Aorta (tissue), 5 donors: ENCODE data around the gene NELFCD. TPM values are rescaled to one million over a fixed set of nuclear protein-coding genes. Genes with fewer than 3 reads are reported as not detected.

Experiments
- ATAC-seq: fragments of 200-7000 bp; cut with Tn5 transposase; one replicate; pipeline ENCODE4 v1.9.1; 2022; ENCODE audit warnings: moderate library complexity; ENCODE audit not compliant: low FRiP score
- DNase-seq, 2 donors: peaks; one replicate each; pipeline ENCODE4 v3.0.0-alpha.2; 2020
- H3K27ac ChIP-seq, 2 donors: one replicate each; pipeline ENCODE4 v1.5.1; 2013; ENCODE audit warnings: low read length in 2 of 2, mild to moderate bottlenecking in 2 of 2, moderate library complexity in 2 of 2, control low read depth in 1 of 2, inconsistent platforms in 1 of 2, low read depth in 1 of 2
- H3K27me3 ChIP-seq, 2 donors: one replicate each; pipeline ENCODE4 v1.6.1; 2013; ENCODE audit warnings: control low read depth in 1 of 2, low read length in 1 of 2, mild to moderate bottlenecking in 1 of 2, moderate library complexity in 1 of 2; ENCODE audit not compliant: insufficient read depth in 2 of 2, control insufficient read depth in 1 of 2
- H3K36me3 ChIP-seq, 2 donors: one replicate each; pipeline ENCODE4 v1.6.1; 2013; ENCODE audit warnings: control low read depth in 1 of 2, low read length in 1 of 2, mild to moderate bottlenecking in 1 of 2; ENCODE audit not compliant: insufficient read depth in 2 of 2, control insufficient read depth in 1 of 2
- H3K4me1 ChIP-seq, 2 donors: one replicate each; pipeline ENCODE4 v1.6.1; 2013; ENCODE audit warnings: low read length in 2 of 2, control low read depth in 1 of 2, mild to moderate bottlenecking in 1 of 2, moderate library complexity in 1 of 2; ENCODE audit not compliant: insufficient read depth in 2 of 2, control insufficient read depth in 1 of 2
- H3K4me3 ChIP-seq, 2 donors: one replicate each; pipeline ENCODE4 v1.5.1; 2013; ENCODE audit warnings: low read length in 2 of 2, control low read depth in 1 of 2, mild to moderate bottlenecking in 1 of 2
- H3K9me3 ChIP-seq: one replicate; pipeline ENCODE4 v1.6.1; 2013; ENCODE audit warnings: mild to moderate bottlenecking, low read length; ENCODE audit not compliant: control insufficient read depth
- WGBS, 2 donors: extraction: QIAGEN DNeasy Blood & Tissue Kit; methylation state at CpG; one replicate each; pipeline ENCODE4 v1.1.7; 2013; 5-methylcytosine and 5-hydroxymethylcytosine counted together
- intact Hi-C, 2 donors: fragments of 100-400 bp; cut with DNase I; formaldehyde crosslinking; loops; one replicate each; pipeline versions ENCODE4 v1.14.2 to v1.15.0; 2022
- polyA plus RNA-seq, 2 donors: library from polyadenylated mRNA; stranded (reverse); fragments of 200-250 nt; gene quantifications; one replicate each; pipeline ENCODE4 v1.2.3, GENCODE V29; 2013
- total RNA-seq, 2 donors: library from RNA; stranded (reverse); fragmentation: NEBNext Ultra II Directional; extraction: Animal tissue kit (Norgen Biotek cat#: 25700); gene quantifications; one replicate each; pipeline ENCODE4 v1.2.1, GENCODE V29; 2021
- donor health status: healthy with polysubstance abuse.
- donor health status: Bipolar disorder and iron deficiency.
- donor health status: DM: no; HTN: no; CAD: no.
- donor health status: DM: no; HTN: no; CAD: no.
- donor health status: DM: yes; HTN: yes; CAD: no.

The NELFCD gene
- total and polyA plus RNA-seq, 4 donors: 22.7 to 53.9 (median 45.3) TPM

DNA sequence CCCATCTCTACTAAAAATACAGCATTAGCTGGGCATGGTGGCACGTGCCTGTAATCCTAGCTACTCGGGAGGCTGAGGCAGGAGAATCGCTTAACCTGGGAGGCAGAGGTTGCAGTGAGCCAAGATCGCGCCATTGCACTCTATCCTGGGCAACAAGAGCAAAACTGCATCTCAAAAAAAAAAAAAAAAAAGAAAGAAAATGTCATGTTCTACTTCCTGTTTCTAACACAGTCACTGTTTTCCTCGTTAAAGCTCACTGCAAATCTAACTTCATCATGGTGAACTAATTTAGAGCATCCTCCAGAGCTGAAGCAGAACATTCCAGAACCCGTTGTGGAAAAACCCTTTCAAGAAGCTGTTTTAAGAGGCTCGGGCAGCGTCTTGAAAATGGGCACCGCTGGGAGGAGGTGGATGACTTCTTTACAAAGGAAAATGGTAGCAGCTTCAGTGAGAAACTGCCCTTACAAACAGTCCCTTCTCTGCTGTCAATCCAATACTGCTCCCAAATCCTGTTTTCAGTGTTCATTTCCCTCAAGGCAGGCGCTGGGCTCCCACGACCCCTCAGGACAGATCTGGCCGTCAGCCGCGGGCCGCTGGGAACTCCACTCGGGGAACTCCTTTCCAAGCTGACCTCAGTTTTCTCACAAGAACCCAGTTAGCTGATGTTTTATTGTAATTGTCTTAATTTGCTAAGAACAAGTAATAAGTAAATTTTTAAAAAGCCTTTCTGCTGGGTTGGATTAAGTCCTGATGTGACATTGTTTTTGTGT is 13.5 kb downstream of the NELFCD start:
- intact Hi-C loops: loop anchor here in 1 of 2 donors (5.0 kb wide), 1 partner anchor 38 kb away; the partner anchor contains the start of gene ATP5F1E
- H3K27ac ChIP-seq: no peak overlapping the region
- H3K4me3 ChIP-seq: no peak overlapping the region
- H3K4me1 ChIP-seq: no peaks in the 10 kb centered on the region
- DNase-seq: peak in 1 of 2 donors; percentile 71
- H3K27me3 ChIP-seq: no peaks in the 10 kb centered on the region
- H3K9me3 ChIP-seq: no peaks in the 10 kb centered on the region
- no peak for ATAC-seq
- WGBS, 2 donors: 77 to 81% methylated on average over 17 of the region's 17 CpGs
- peaks cover 5 to 20% of the 10 kb centered on the region in 2 donors for H3K36me3 ChIP-seq

DNA sequence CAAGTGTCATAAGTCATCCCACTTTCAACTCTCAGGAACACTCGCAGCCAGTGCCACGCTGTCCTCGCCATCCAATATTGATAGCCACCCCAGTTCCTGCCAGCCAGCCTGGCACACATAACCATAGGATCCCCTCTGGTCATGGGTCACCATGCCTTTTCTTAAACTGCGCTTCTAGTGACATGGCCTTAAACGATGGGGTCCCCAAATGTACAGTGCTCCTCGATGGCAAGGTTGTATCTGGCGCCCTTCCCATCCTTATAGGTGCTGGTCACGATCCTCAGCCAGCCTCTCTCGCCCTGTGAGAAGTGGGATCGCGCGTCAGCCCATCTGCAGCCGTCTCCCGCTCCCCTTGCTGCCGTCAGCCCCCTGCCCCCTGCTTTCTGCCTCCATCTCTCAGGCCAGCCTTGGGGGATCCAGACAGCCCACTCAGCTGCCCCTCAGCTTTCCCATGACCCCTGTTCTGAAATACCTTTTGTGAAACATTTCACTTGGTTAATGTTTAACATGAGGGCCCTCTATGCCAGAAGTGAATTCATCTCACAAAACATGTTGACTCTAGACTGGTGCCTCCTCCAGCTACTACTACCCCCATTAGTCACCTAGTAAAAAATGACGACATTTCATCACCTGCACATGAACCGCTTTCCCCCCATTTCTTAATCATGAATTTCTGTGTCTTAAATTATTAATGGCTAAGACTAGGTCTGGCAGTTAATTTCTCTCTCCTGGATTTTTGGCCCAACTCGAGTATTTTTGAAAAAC is 14.6 kb downstream of the NELFCD start:
- H3K4me3 ChIP-seq: no peak overlapping the region
- no peaks in the 10 kb centered on the region for H3K27me3 ChIP-seq
- H3K36me3 ChIP-seq: peaks cover 5 to 20% of the 10 kb centered on the region in 2 donors
- no peaks in the 10 kb centered on the region for H3K9me3 ChIP-seq
- no peaks in the 10 kb centered on the region for H3K4me1 ChIP-seq
- peak in 1 of 2 donors; percentile 61 for DNase-seq
- H3K27ac ChIP-seq: no peak overlapping the region
- ATAC-seq: no peak
- intact Hi-C loops: loop anchor here in 1 of 2 donors (5.0 kb wide), 1 partner anchor 37 kb away; the partner anchor contains the start of gene ATP5F1E
- 79 to 83% methylated on average over 18 of the region's 18 CpGs for WGBS, 2 donors

DNA sequence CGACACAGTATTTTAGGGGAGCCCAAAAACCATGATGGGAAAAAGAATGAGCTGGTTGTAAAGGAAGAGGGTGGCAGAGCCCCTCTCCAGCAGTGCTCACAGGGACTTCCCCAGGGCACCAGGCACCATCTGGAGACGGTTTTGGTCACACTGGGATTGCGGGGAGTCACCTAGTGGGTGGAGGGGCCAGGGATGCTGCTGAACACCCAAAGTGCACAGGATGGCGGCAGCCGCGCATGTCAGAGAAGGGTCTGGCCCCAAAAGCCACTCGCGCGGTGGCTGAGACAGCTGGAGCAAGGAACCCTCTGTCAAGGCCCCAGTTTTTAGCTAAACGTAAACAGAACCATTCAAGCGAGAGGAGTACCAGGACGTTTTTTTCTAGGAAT is 15.2 kb downstream of the NELFCD start:
- no peak overlapping the region for H3K27ac ChIP-seq
- intact Hi-C loops: loop anchor here in 1 of 2 donors (5.0 kb wide), 1 partner anchor 36 kb away; the partner anchor contains the start of gene ATP5F1E
- 87 to 88% methylated on average over 12 of the region's 12 CpGs for WGBS, 2 donors

DNA sequence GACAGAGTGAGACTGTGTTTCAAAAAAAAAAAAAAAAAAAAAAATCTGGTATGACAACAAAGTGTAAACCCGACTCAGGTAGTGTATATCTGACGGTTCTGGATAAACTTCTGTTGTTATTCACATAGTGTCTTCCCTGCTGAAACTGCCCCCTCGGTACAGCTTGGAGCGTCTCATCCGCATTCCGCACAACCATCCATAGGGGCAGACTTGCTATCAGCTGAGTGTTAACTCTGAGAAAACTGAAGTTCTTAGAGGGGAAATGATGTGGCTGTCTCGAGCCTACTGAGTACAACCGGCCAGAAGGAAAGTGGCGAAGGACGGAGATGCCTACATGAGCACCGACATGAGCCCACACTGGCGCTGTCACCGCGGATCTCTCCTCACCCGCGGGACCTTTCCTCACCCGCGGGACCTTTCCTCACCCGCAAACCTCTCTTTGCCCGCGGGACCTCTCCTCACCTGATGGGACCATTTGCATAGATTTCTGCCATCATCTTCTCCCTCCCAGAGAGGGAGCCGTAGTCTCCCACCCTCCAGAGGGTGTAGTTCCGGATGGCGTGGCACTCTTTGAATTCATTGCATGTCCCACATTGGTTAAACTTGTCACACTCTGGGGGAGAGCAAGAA is 16.2 kb downstream of the NELFCD start:
- Histone ChIP-seq H3K27me3 (no peaks in the 10 kb centered on the region), H3K4me3 (no peak overlapping the region), H3K27ac (no peak overlapping the region), H3K4me1 (no peaks in the 10 kb centered on the region), H3K9me3 (no peaks in the 10 kb centered on the region), H3K36me3 (peaks cover 5 to 22% of the 10 kb centered on the region in 2 donors)
- DNase-seq (peak in 1 of 2 donors; percentile 61), ATAC-seq (no peak)
- intact Hi-C loops: loop anchor here in 1 of 2 donors (5.0 kb wide), 1 partner anchor 35 kb away; the partner anchor contains the start of gene ATP5F1E
- 89 to 91% methylated on average over 24 of the region's 24 CpGs for WGBS, 2 donors

More for the DNA sequence above, 15.2 kb downstream of the NELFCD start:
- Histone ChIP-seq H3K27me3 (no peaks in the 10 kb centered on the region), H3K4me1 (no peaks in the 10 kb centered on the region), H3K4me3 (no peak overlapping the region), H3K9me3 (no peaks in the 10 kb centered on the region), H3K36me3 (peaks cover 5 to 22% of the 10 kb centered on the region in 2 donors)
- DNase-seq (peak in 1 of 2 donors; percentile 61), ATAC-seq (no peak)

DNA sequence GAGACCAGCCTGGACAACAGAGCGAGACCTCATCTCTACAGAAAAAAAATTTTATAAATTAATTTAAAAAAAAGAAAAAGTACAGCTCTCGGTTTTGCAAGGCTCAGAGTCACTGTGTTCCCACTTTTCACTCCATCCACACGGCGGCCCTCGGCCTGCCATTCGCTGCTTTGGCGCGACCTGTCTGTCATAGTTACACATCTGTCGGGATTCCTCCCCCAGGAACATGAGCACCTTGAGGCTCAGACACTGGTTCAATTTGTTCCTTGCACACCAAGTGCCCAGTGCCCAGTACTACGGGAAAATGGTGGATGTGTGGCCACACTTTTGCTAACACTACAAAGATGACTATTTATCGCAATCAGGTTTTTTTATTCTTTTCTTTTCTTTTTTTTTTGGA is 17.6 kb downstream of the NELFCD start:
- Histone ChIP-seq H3K4me3 (no peak overlapping the region), H3K27ac (no peak overlapping the region), H3K4me1 (no peaks in the 10 kb centered on the region), H3K27me3 (no peaks in the 10 kb centered on the region), H3K36me3 (peaks cover 5 to 18% of the 10 kb centered on the region in 2 donors), H3K9me3 (no peaks in the 10 kb centered on the region)
- no peak for ATAC-seq
- intact Hi-C loops: loop anchor here in 1 of 2 donors (5.0 kb wide), 1 partner anchor 34 kb away; the partner anchor contains the start of gene ATP5F1E
- 91% methylated on average over 11 of the region's 11 CpGs for WGBS, 2 donors
- DNase-seq: peak in 1 of 2 donors; percentile 71

DNA sequence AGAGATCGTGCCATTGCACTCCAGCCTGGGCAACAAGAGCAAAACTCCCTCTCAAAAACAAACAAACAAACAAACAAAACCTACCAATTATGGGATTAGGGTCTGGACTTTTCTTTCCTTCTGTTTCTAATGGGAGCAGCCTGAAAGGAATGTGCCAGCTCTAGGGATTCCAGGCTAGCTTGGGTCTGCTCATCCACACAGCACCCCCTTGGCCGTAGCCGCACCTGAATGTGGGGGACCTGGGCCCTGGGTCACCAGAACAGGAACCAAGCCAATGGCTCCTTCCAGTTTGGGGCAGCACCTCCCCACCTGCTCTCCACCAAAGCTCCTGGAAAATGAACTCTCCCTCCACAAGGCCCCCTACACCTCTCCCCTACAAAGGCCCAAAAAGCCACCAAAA is 19.3 kb downstream of the NELFCD start:
- H3K4me1 ChIP-seq: no peaks in the 10 kb centered on the region
- no peak for ATAC-seq
- no peaks in the 10 kb centered on the region for H3K9me3 ChIP-seq
- DNase-seq: no peak
- H3K27ac ChIP-seq: no peak overlapping the region
- H3K36me3 ChIP-seq: peaks cover 5 to 12% of the 10 kb centered on the region in 2 donors
- no peak overlapping the region for H3K4me3 ChIP-seq
- WGBS, 2 donors: 77 to 82% methylated on average over 3 of the region's 3 CpGs
- intact Hi-C loops: no loop called here
- H3K27me3 ChIP-seq: no peaks in the 10 kb centered on the region

DNA sequence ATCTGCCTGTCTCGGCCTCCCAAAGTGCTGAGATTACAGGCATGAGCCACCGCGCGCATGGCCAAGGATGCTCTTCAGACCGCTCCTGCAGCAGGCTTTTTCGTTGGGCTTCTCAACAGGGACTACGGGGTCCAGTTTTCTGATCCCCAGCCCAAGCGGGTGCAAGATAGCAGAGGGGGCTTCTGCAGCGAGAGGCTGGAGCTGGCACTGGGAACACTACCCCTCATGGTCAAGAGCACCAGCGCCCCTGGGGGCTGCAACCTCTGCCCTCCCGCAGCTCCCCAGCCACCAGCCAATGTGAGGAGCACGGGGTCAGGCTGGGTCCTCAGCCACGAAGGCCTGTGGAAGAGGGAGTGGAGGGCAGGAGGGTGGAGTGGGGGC is 20.0 kb downstream of the NELFCD start:
- H3K27ac ChIP-seq: no peak overlapping the region
- no peak overlapping the region for H3K4me3 ChIP-seq
- no peaks in the 10 kb centered on the region for H3K9me3 ChIP-seq
- 86 to 89% methylated on average over 13 of the region's 13 CpGs for WGBS, 2 donors
- H3K4me1 ChIP-seq: no peaks in the 10 kb centered on the region
- peaks cover 5 to 8% of the 10 kb centered on the region in 2 donors for H3K36me3 ChIP-seq
- no peaks in the 10 kb centered on the region for H3K27me3 ChIP-seq
- no peak for ATAC-seq
- intact Hi-C loops: no loop called here
- DNase-seq: no peak

DNA sequence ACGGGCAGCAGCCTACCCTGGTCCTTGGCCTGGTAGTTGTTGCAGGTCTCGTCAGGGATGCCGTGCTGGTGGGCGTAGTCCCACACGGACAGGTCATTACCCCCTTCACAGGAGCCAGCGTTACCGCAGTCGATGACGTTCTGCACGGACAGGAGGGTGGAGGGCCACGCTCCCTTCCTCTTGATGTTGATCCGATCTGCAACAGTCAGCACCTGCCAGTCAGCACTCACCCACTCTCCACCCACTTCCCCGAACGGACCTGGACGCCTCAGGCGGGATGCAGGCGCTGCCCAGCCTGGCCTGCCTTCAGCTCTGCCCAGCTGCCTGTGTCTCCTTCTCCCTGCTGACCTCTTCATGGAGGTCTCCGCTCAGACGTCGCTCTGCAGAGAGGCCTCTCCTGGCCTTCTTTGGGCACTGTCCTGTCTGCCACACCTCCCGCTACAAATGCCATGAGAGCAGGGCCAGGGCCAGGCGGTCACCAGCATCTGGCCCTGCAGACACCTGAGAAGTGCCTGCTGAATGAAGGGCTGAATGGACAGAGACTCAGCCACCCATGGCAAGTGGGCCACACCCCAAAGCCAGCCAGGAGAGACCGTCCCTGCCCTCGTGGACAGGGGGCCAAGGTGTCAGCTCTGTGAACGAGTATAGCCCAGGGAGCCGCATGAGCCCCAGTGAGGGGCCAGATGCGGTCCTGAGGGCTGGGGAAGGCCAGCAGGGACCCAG is 20.6 kb downstream of the NELFCD start:
- Histone ChIP-seq H3K36me3 (peaks cover 5 to 8% of the 10 kb centered on the region in 2 donors), H3K27me3 (no peaks in the 10 kb centered on the region), H3K4me3 (no peak overlapping the region), H3K4me1 (no peaks in the 10 kb centered on the region), H3K27ac (no peak overlapping the region), H3K9me3 (no peaks in the 10 kb centered on the region)
- intact Hi-C loops: no loop called here
- DNase-seq (peak in 1 of 2 donors; percentile 73), ATAC-seq (no peak)
- 90 to 91% methylated on average over 27 of the region's 27 CpGs for WGBS, 2 donors
